GM23338 (cell line): Measurements from ENCODE around the gene CCDC81. TPM values are rescaled to one million over a fixed set of nuclear protein-coding genes. Genes with fewer than 3 reads are reported as not detected.

Source experiments
- ATAC-seq: fragments of 200-7000 bp; cut with Tn5 transposase; 3 replicates; pipeline ENCODE4 v1.9.1; 2020
- DNase-seq: peaks from one replicate; pipeline ENCODE4 v3.0.0-alpha.2; 2015; ENCODE audit warnings: low spot score
- H2AFZ ChIP-seq: fragments of 200-600 bp; sonication (generic); 2 replicates; pipeline ENCODE4 v1.8.0; 2016; ENCODE audit warnings: antibody characterized with exemption, mild to moderate bottlenecking, moderate library complexity
- H3F3A ChIP-seq: fragments of 200-600 bp; sonication (generic); replicated peaks from 2 replicates; pipeline ENCODE4 v1.8.0; 2017; ENCODE audit warnings: antibody characterized with exemption, mixed run types, low read depth
- H3K27ac ChIP-seq: fragments of 200-600 bp; sonication (generic); 2 replicates; pipeline ENCODE4 v1.6.1; 2016; ENCODE audit warnings: low read depth
- H3K27me3 ChIP-seq: fragments of 200-600 bp; sonication (generic); 2 replicates; pipeline ENCODE4 v1.8.0; 2016; ENCODE audit warnings: mild to moderate bottlenecking, mixed run types, moderate library complexity; ENCODE audit not compliant: insufficient read depth
- H3K36me3 ChIP-seq: fragments of 200-600 bp; sonication (generic); 2 replicates; pipeline ENCODE4 v1.8.0; 2016; ENCODE audit warnings: mild to moderate bottlenecking; ENCODE audit not compliant: insufficient read depth
- H3K4me1 ChIP-seq: fragments of 200-600 bp; sonication (generic); 2 replicates; pipeline ENCODE4 v1.8.0; 2016; ENCODE audit warnings: mild to moderate bottlenecking, moderate library complexity; ENCODE audit not compliant: insufficient read depth
- H3K4me2 ChIP-seq: fragments of 200-600 bp; sonication (generic); 2 replicates; pipeline ENCODE4 v1.7.1; 2017; ENCODE audit warnings: mixed run types
- H3K4me3 ChIP-seq: fragments of 200-600 bp; sonication (generic); 2 replicates; pipeline ENCODE4 v1.6.1; 2016; ENCODE audit warnings: mixed run types
- H3K79me2 ChIP-seq: fragments of 200-600 bp; sonication (generic); replicated peaks from 2 replicates; pipeline ENCODE4 v1.8.0; 2017; ENCODE audit warnings: mild to moderate bottlenecking; ENCODE audit not compliant: insufficient read depth
- H3K9me2 ChIP-seq: fragments of 200-600 bp; sonication (generic); 2 replicates; pipeline ENCODE4 v1.8.0; 2017; ENCODE audit not compliant: insufficient read depth
- H4K20me1 ChIP-seq: fragments of 200-600 bp; sonication (generic); replicated peaks from 2 replicates; pipeline ENCODE4 v1.8.0; 2017; ENCODE audit warnings: mild to moderate bottlenecking; ENCODE audit not compliant: insufficient read depth
- H3K27ac Mint-ChIP-seq: 2 replicates; pipeline ENCODE4 v1.8.0; 2020; ENCODE audit warnings: inconsistent platforms, mild to moderate bottlenecking, moderate library complexity, mixed read lengths
- H3K27me3 Mint-ChIP-seq: 3 replicates; pipeline ENCODE4 v1.8.0; 2022; ENCODE audit warnings: low read depth, mild to moderate bottlenecking, moderate library complexity, mixed read lengths, inconsistent platforms; ENCODE audit not compliant: insufficient read depth, poor library complexity
- H3K36me3 Mint-ChIP-seq: 3 replicates; pipeline ENCODE4 v1.8.0; 2021; ENCODE audit warnings: low read depth, mild to moderate bottlenecking, inconsistent platforms, moderate library complexity, mixed read lengths
- H3K4me1 Mint-ChIP-seq: 3 replicates; pipeline ENCODE4 v1.8.0; 2020; ENCODE audit warnings: mild to moderate bottlenecking, inconsistent platforms, mixed read lengths
- H3K4me3 Mint-ChIP-seq: 3 replicates; pipeline ENCODE4 v1.8.0; 2021; ENCODE audit warnings: moderate library complexity, mild to moderate bottlenecking, inconsistent platforms, mixed read lengths
- H3K9me3 Mint-ChIP-seq: 3 replicates; pipeline ENCODE4 v1.8.0; 2020; ENCODE audit warnings: moderate library complexity, mild to moderate bottlenecking, inconsistent platforms, mixed read lengths
- CREB1 ChIP-seq: fragments of 250-450 bp; sonication (Bioruptor Pico); IDR thresholded peaks from 2 replicates; pipeline ENCODE4 v1.5.0; 2020; ENCODE audit warnings: low read depth, mild to moderate bottlenecking, moderate library complexity
- CTCF ChIP-seq, 2 experiments: fragments of 200-600 bp in 1 of 2; sonication (generic) in 1 of 2; conservative IDR thresholded peaks; 2 replicates each; pipeline versions ENCODE4 v1.5.1 to v1.6.1; 2016 to 2017; ENCODE audit warnings: antibody characterized with exemption in 2 of 2, low read depth in 2 of 2, mild to moderate bottlenecking in 2 of 2, moderate library complexity in 1 of 2
- EZH2 ChIP-seq: fragments of 200-600 bp; sonication (generic); IDR thresholded peaks from one replicate; pipeline ENCODE4 v1.8.0; 2017; ENCODE audit warnings: antibody characterized with exemption, mild to moderate bottlenecking, low read depth; ENCODE audit not compliant: unreplicated experiment
- EZH2phosphoT487 ChIP-seq: fragments of 200-600 bp; sonication (generic); IDR thresholded peaks from one replicate; pipeline ENCODE4 v1.8.1; 2018; ENCODE audit warnings: antibody characterized with exemption; ENCODE audit not compliant: unreplicated experiment
- JUNB ChIP-seq: IDR thresholded peaks from one replicate; pipeline ENCODE4 v1.6.1; 2016; ENCODE audit warnings: antibody characterized with exemption; ENCODE audit not compliant: unreplicated experiment
- NANOG ChIP-seq: IDR thresholded peaks from 2 replicates; pipeline ENCODE4 v1.6.1; 2016; ENCODE audit warnings: antibody characterized with exemption, borderline replicate concordance
- STAT1 ChIP-seq: IDR thresholded peaks from one replicate; pipeline ENCODE4 v1.6.1; 2016; ENCODE audit warnings: antibody characterized with exemption; ENCODE audit not compliant: unreplicated experiment
- ZNF114 ChIP-seq: fragments of 250-450 bp; sonication (Bioruptor Pico); IDR thresholded peaks from 2 replicates; pipeline ENCODE4 v1.5.0; 2020; ENCODE audit warnings: mild to moderate bottlenecking, moderate library complexity
- ZNF331 ChIP-seq: fragments of 250-450 bp; sonication (Bioruptor Pico); IDR thresholded peaks from 2 replicates; pipeline ENCODE4 v1.5.0; 2020; ENCODE audit warnings: low read depth, mild to moderate bottlenecking, moderate library complexity
- polyA plus RNA-seq: library from polyadenylated mRNA; unstranded; fragments of >200 nt; fragmentation: Nextera tagmentation; extraction: Ambion mirVana; gene quantifications from 2 replicates; pipeline ENCODE4 v1.2.1, GENCODE V29; 2016
- total RNA-seq: library from RNA; depleted of rRNA; stranded (reverse); fragments of >200 nt; shearing (Covaris generic); gene quantifications from 2 replicates; pipeline ENCODE4 v1.2.3, GENCODE V29; 2014
- TF ChIP-seq, protein P1 (sequence below): IDR thresholded peaks from 2 replicates; pipeline ENCODE4 v1.6.1; 2016; ENCODE audit warnings: antibody characterized with exemption

CCDC81 gene
- total and polyA plus RNA-seq, 2 experiments from 2014 or later = 0.37 to 4.3 TPM

DNA sequence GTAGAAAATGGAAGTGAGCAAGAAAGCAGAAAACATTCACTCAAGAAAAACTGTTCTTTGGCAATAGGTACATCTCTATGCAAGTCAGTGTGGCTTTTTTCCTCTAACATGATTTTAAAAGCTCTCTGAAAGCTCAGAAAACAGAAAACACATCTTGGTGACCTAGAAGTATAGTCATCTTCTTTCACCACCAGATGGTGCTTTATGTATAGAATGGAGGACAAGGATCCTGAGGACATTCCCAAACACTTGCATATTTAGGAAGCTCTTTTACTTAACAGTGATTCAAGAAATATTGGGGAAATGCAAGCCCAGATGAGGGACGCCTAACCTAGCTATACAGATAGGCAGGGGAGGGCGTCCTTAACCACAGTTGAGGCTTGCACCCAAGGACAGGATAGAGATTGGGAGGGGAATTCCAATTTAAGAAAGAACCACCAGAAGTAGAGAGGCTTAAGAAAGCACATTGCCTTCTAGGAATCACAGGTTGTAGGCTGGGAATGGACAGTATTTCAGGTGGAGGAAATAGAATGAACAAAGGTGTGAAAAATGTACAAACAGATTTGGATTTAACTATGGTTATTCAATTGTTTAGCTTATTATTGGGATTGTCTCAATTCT, 13.8 kb upstream of the CCDC81 start:
- Histone ChIP-seq H3K4me2 (no peak overlapping the region), H3K27ac (no peak overlapping the region), H3K79me2 (no peaks in the 10 kb centered on the region), H3K27me3 (no peaks in the 10 kb centered on the region), H3K4me3 (no peak overlapping the region), H3K9me2 (peaks cover 10% of the 10 kb centered on the region), H2AFZ (no peak overlapping the region), H3K4me1 (peaks cover 9% of the 10 kb centered on the region), H4K20me1 (no peaks in the 10 kb centered on the region), H3F3A (no peaks in the 10 kb centered on the region), H3K36me3 (no peaks in the 10 kb centered on the region)
- TF ChIP-seq STAT1 (no peak), CTCF (conservative IDR thresholded peaks at IDR 0.05; ENCODE audit: low read depth in 2 of 2) (peak; percentile 56 to 68), CREB1 (CRISPR knock-in tag) (no peak), EZH2phosphoT487 (no peak), JUNB (no peak)
- TF ChIP-seq, protein P1, sequence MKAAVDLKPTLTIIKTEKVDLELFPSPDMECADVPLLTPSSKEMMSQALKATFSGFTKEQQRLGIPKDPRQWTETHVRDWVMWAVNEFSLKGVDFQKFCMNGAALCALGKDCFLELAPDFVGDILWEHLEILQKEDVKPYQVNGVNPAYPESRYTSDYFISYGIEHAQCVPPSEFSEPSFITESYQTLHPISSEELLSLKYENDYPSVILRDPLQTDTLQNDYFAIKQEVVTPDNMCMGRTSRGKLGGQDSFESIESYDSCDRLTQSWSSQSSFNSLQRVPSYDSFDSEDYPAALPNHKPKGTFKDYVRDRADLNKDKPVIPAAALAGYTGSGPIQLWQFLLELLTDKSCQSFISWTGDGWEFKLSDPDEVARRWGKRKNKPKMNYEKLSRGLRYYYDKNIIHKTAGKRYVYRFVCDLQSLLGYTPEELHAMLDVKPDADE = no peak
- peaks cover 35% of the 10 kb centered on the region for H3K4me1 Mint-ChIP-seq
- H3K4me3 Mint-ChIP-seq = no peak overlapping the region
- no peak overlapping the region for H3K27ac Mint-ChIP-seq
- H3K27me3 Mint-ChIP-seq = no peaks in the 10 kb centered on the region
- DNase-seq (peak; percentile 70), ATAC-seq (peak; percentile 65)
- H3K36me3 Mint-ChIP-seq = peaks cover 6% of the 10 kb centered on the region; the same call in 1 of the 3 replicates
- H3K9me3 Mint-ChIP-seq = peaks cover 4% of the 10 kb centered on the region; the same call in 2 of the 3 replicates

GRCh38 chr11:86363424-86363823, 11.3 kb upstream of the CCDC81 start:
- H3F3A ChIP-seq = no peaks in the 10 kb centered on the region
- DNase-seq (no peak), ATAC-seq (no peak)
- no peaks in the 10 kb centered on the region for H3K4me1 ChIP-seq
- Mint-ChIP-seq H3K4me3 (no peak overlapping the region), H3K4me1 (peaks cover 16% of the 10 kb centered on the region; the same call in 2 of the 3 replicates), H3K9me3 (peaks cover 4% of the 10 kb centered on the region; the same call in 2 of the 3 replicates), H3K27ac (no peak overlapping the region), H3K36me3 (peaks cover 6% of the 10 kb centered on the region; the same call in 1 of the 3 replicates), H3K27me3 (no peaks in the 10 kb centered on the region)
- TF ChIP-seq ZNF331 (CRISPR knock-in tag) (no peak), NANOG (no peak), ZNF114 (no peak), EZH2 (no peak), CTCF (conservative IDR thresholded peaks at IDR 0.05; ENCODE audit: low read depth in 2 of 2) (no peak), JUNB (no peak), CREB1 (CRISPR knock-in tag) (no peak), EZH2phosphoT487 (no peak), STAT1 (no peak)
- TF ChIP-seq, protein P1 = no peak
- H3K27ac ChIP-seq = no peak overlapping the region
- H3K9me2 ChIP-seq = no peaks in the 10 kb centered on the region
- no peak overlapping the region for H3K4me2 ChIP-seq
- H3K36me3 ChIP-seq = no peaks in the 10 kb centered on the region
- no peak overlapping the region for H3K4me3 ChIP-seq
- no peak overlapping the region for H2AFZ ChIP-seq
- no peaks in the 10 kb centered on the region for H3K79me2 ChIP-seq
- no peaks in the 10 kb centered on the region for H4K20me1 ChIP-seq
- no peaks in the 10 kb centered on the region for H3K27me3 ChIP-seq
